Measurements from ENCODE around the gene PYY.
"Not testable (repeated sequence)": the region's sequence is repeated elsewhere in the genome, so short reads cannot be mapped to it uniquely, and the experiment has no call there.

Gene PYY

DNA sequence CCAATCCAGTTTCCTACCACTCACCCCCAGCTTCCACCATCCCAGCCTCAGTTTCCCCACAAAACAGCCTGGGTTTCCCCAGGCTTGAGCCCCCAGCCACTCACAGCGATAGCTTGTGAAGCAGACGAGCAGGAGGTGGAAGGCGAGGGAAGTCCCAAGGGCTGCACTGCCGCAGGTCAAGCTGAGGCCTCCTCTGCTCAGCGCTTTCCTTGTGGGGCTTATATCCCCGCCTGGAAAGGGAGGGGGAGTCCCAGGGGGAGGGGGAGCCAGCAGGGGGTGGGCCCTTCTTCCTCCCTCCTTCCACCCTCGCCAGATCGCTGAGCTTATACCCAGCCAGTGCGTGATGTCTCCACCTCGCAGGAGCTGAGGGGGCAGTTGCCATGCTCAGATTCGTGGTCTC, at the start of gene PYY:
Gene PYY, minus strand, starts transcription at position 195 of the 400 bp plus-strand sequence. CDS start 457 bp downstream, outside the sequence.
- TF ChIP-seq, protein P1, sequence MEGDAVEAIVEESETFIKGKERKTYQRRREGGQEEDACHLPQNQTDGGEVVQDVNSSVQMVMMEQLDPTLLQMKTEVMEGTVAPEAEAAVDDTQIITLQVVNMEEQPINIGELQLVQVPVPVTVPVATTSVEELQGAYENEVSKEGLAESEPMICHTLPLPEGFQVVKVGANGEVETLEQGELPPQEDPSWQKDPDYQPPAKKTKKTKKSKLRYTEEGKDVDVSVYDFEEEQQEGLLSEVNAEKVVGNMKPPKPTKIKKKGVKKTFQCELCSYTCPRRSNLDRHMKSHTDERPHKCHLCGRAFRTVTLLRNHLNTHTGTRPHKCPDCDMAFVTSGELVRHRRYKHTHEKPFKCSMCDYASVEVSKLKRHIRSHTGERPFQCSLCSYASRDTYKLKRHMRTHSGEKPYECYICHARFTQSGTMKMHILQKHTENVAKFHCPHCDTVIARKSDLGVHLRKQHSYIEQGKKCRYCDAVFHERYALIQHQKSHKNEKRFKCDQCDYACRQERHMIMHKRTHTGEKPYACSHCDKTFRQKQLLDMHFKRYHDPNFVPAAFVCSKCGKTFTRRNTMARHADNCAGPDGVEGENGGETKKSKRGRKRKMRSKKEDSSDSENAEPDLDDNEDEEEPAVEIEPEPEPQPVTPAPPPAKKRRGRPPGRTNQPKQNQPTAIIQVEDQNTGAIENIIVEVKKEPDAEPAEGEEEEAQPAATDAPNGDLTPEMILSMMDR (IDR thresholded peaks at IDR 0.05; ENCODE audit: extremely low read depth, missing control alignments): no peak
- DNase-seq (ENCODE audit: low spot score): no peak

DNA sequence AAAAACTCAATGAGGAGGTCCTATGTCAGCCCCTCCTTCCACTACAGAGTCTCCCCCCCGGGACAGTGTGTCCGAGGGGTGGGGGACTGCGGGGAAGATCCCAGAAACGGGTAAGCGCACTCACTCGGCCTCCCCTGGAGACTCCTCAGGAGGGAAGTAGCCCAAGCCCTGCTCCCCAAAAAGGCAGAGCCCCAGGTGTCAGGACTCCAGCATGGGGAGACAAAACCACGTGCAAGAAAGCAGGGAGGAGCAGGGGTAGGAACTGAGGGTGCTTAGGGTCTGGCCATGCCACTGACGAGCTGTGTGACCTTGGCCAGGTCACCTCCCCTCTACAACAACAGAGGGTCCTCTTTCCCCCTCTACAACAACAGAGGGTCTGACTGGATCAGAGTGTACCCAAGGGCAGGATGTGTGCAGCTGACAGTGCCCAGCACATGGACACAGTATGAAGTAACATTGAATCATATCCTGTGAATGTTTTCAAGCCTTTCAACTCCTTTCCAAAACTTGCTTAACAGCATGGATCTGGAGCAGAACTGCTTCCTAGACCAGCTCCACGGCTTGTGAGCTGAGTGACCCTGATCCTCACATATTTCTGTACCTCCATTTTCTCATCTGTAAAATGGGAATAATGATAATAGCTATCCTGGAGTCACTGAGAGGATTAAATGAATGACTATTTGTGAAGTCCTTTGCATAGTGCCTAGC, 48.6 kb upstream of the PYY start:
- TF ChIP-seq, protein P1 (IDR thresholded peaks at IDR 0.05; ENCODE audit: extremely low read depth, missing control alignments): no peak
- DNase-seq (ENCODE audit: low spot score): no peak

DNA sequence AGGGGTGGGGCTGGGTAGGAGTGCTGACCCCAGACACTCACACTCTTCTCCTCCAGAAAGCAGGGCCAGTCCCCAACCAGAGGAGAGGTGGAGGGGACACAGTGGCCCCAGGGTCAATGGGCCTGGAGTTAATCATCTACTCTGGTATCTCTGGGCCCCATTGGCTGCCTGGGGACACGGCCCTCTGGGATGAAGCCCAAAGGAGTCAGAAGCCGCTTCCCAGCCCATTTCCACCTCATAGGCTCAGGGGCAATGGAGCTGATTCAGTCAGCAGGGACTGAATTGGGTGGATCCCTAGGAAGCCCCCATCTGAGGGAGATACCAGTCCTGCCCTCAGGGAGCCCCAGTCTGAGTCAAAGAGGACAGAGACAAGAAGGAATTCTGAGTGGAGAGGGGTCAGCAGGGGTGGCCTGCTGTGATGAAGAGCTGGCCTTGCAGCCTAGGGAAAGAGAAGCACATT, 47.8 kb upstream of the PYY start:
- DNase-seq (ENCODE audit: low spot score): no peak
- TF ChIP-seq, protein P1 (IDR thresholded peaks at IDR 0.05; ENCODE audit: extremely low read depth, missing control alignments): no peak

DNA sequence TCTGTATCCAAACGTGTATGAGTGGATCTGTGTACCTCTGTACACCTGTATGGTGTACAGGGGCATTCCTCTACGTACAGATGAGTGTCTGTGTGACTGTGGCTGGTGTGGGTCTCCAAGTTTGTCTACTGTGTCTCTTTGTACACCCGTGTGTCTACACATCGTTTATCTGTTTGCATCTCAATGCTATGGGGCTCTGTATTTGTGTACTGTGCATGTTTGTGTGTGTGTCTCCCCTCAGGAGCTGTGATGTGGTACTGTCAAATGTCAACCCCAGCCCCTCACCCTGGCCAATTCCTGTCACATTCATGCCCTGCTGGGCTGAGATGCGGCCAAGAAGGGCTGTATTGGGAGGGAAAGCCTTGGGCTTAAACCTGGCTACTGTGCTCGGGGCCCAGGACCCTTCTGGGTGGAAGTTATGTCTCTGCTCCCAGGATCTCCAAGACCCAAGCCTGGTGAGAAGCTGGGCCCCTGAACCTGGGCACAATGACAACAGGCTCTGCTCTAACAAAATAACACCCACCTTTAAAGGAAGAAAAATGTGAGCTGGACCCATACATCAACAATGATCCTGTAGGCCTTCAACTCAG, 47.2 kb upstream of the PYY start:
- TF ChIP-seq, protein P1 (IDR thresholded peaks at IDR 0.05; ENCODE audit: extremely low read depth, missing control alignments): no peak
- DNase-seq (ENCODE audit: low spot score): no peak

DNA sequence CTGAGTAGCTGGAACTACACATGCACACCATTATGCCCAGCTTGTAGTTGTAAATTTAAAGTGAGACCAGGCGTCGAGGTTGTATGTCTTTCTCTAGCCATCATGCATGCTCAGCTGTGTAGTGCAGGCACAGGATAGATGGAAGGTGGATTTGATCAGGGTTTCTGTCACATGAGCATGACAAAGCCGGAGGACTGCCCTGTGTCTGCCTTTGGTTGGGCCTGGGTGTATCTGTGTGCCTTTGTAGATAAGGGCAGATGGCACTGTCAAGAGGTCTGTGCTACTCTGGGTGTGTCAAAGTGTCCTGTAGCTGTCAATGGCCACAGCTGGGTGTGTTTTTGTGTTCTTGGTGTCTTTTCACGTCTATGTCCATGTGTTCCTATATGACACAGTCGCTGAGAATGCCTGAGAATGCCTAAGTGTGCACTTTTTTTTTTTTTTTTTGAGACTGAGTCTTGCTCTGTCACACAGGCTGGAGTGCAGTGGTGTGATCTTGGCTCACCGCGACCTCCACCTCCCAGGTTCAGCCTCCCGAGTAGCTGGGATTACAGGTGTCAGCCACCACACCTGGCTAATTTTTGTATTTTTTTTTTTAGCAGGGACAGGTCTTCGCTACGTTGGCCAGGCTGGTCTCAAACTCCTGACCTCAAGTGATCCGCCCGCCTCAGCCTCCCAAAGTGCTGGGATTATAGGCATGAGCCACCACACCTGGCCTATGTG, 46.6 kb upstream of the PYY start:
- DNase-seq (ENCODE audit: low spot score): no peak

DNA sequence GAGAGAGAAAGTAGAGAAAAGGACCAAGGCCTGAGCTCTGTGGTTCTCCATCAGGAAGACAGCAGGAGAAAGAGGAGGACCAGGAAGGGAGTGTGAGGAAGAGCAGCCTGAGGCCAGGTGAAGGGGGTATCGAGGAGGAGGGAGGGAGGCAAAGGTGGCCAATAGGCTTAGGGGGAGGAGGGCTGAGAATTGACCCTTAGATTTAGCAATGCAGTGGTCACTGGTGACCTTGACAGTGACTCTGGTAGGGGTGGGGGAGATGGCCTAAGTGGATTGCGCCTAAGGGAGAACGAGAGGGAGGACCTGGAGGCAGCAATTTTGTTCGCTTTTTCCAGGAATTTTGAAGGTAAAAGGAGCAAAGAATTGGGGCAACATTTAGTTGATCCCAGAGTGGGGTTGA, 45.3 kb upstream of the PYY start:
- no peak for DNase-seq (ENCODE audit: low spot score)
- TF ChIP-seq, protein P1 (IDR thresholded peaks at IDR 0.05; ENCODE audit: extremely low read depth, missing control alignments): no peak

More for the DNA sequence above, 46.6 kb upstream of the PYY start:
- TF ChIP-seq, protein P1 (IDR thresholded peaks at IDR 0.05; ENCODE audit: extremely low read depth, missing control alignments): no peak

DNA sequence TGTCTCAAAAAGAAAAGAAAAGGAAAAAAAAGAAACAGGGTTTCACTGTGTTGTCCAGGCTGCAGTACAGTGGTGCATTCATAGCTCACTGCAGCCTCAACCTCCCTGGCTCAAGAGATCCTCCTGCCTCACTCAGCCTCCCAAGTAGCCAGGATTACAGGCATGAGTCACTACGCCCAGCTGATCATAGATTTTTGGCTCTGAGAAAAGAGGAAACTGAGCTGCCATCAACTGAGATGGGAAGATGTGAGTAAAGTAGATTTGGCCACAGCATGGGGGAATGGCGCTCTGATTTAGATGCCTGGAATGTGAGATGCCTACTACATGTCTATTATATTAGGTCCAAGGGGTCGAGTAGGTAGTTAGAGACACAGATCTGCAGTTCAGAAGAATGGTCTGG, 44.8 kb upstream of the PYY start:
- DNase-seq (ENCODE audit: low spot score): no peak
- TF ChIP-seq, protein P1 (IDR thresholded peaks at IDR 0.05; ENCODE audit: extremely low read depth, missing control alignments): no peak

DNA sequence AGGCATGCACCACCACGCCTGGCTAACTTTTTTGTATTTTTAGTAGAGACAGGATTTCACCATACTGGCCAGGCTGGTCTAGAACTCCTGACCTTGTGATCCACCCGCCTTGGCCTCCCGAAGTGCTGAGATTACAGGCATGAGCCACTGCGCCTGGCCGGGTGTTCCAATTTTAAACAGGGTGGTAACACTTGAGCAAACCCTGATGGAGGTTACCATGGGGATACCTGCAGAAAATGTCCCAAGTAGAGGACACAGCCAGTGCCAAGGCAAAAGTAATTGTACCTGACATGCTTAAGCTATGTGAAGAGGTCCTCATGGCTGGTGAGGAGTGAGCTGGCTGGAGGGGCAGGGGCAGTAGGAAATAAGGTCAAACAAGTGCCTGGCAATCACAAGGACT, 43.4 kb upstream of the PYY start:
- DNase-seq (ENCODE audit: low spot score): not testable (repeated sequence)
